Measurements from ENCODE around the gene CAMTA1.

GRCh38 chr1:7805460-7805859 lies 1020.2 kb downstream of the CAMTA1 start:
- no peak for TF ChIP-seq REST (IDR thresholded peaks at IDR 0.05; ENCODE audit: borderline replicate concordance)
- no peak for TF ChIP-seq POLR2AphosphoS5 (IDR thresholded peaks at IDR 0.05)
- TF ChIP-seq CTCF (IDR thresholded peaks at IDR 0.05; ENCODE audit: poor library complexity, severe bottlenecking): no peak

Data from neural cell (in vitro differentiated cells).